ENCODE results near the gene P2RX1.

P2RX1 gene

DNA sequence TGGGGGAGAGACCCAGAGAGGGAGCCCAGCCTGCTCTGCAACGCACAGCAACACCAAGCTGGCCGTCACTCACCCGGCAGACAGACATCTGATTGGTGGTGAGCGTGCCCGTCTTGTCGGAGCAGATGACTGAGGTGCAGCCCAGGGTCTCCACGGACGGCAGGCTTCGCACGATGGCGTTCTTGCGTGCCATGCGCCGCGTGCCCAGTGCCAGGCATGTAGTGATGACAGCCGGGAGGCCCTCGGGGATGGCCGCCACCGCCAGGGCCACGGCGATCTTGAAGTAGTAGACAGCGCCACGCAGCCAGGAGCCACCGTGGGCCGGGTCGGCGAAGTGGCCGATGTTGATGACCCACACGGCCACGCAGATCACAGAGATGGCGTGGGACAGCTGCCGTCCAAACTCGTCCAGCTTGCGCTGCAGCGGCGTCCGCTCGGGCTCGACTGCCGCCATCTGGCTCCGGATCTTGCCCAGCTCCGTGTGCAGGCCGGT lies 31.1 kb upstream of the P2RX1 start:
- Mint-ChIP-seq H3K27me3 (no peaks in the 10 kb centered on the region), H3K4me1 (peaks cover 14% of the 10 kb centered on the region), H3K9me3 (no peaks in the 10 kb centered on the region), H3K4me3 (no peak overlapping the region), H3K27ac (ENCODE audit: low read depth) (no peak overlapping the region), H3K36me3 (ENCODE audit: insufficient read depth) (peaks cover 63% of the 10 kb centered on the region)
- DNase-seq (ENCODE audit: low spot score in 2 of 2) (no peak), ATAC-seq (replicated peaks; ENCODE audit: extremely low read depth, poor library complexity, severe bottlenecking) (no peak)

DNA sequence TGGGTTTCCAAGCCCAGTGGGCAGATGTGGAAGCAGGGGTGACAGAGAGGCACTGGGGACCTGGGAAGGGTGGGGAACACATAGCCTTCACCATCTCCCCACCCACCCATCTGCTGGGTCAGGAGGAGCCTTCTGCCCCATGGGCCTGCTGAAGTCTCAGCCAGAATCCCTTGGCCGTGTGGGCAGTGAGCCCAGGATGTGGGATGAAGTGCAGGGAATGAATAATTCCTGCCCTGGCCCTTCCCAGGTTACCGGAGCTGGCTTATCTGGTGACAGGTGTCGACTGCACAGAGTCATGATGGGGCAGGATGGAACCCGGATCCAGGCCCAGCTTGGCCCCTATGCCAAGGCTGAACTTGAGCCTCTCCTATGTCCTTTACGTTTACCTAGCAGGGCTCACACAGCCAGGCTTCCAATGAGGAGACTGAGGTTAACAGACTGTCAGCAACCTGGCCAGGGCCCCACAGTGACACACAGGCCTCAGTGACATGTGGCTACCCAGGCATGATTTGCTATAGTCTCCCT lies 30.5 kb upstream of the P2RX1 start:
- Mint-ChIP-seq H3K4me1 (peaks cover 14% of the 10 kb centered on the region), H3K9me3 (no peaks in the 10 kb centered on the region), H3K4me3 (no peak overlapping the region), H3K36me3 (ENCODE audit: insufficient read depth) (peaks cover 62% of the 10 kb centered on the region), H3K27ac (ENCODE audit: low read depth) (no peak overlapping the region), H3K27me3 (no peaks in the 10 kb centered on the region)
- no peak for ATAC-seq (replicated peaks; ENCODE audit: extremely low read depth, poor library complexity, severe bottlenecking)
- no peak for DNase-seq (ENCODE audit: low spot score in 2 of 2)

DNA sequence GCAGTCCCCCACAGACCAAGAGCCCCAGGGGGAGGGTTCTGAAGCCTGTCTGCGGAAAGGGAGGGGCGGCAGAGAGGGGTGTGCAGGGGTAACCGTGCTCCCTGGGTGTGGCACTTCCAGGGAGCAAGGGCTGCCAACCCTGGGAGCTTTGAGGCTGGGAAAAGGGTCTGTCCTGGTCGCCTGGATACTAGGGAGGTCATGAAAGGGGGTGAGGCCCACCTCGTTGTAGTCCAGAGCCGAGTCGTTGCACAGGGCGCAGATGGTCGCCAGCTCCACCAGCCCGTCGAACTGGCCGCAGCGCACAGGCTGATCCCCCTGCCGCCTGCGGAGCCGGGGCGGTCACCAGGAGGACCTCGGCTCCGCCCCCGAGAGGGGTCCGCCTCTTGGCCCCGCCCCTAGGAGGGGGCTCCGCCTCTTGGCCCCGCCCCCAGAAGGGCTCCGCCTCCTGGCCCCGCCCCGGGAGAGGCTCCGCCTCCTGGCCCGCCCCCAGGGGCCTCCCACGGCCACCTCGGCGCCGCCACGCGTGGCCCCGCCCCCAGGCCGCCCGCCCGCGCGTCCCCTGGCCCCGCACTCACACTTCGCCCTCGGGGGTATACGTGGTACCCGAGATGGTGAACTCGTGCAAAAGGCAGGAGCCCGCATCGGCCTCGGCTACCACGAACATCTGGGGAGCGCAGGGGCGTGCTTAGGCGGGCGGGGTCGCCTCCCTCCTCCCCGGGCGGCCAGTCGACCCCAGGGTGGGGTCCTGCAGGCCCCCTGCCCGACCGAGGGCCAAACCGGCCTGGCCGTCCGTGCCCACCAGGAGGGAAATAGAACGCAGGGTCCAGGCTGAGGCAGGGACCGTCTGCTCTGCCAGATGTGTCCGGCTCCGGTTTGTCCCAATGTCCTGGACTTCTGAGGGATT lies 28.5 kb upstream of the P2RX1 start:
- peaks cover 66% of the 10 kb centered on the region for H3K36me3 Mint-ChIP-seq (ENCODE audit: insufficient read depth)
- no peak overlapping the region for H3K4me3 Mint-ChIP-seq
- H3K27me3 Mint-ChIP-seq = no peaks in the 10 kb centered on the region
- peaks cover 14% of the 10 kb centered on the region for H3K4me1 Mint-ChIP-seq
- H3K27ac Mint-ChIP-seq (ENCODE audit: low read depth) = peak overlapping the region; percentile 48
- ATAC-seq (replicated peaks; ENCODE audit: extremely low read depth, poor library complexity, severe bottlenecking) = peak; percentile 54
- DNase-seq (ENCODE audit: low spot score in 2 of 2) = peak; percentile 21 to 31
- no peaks in the 10 kb centered on the region for H3K9me3 Mint-ChIP-seq

DNA sequence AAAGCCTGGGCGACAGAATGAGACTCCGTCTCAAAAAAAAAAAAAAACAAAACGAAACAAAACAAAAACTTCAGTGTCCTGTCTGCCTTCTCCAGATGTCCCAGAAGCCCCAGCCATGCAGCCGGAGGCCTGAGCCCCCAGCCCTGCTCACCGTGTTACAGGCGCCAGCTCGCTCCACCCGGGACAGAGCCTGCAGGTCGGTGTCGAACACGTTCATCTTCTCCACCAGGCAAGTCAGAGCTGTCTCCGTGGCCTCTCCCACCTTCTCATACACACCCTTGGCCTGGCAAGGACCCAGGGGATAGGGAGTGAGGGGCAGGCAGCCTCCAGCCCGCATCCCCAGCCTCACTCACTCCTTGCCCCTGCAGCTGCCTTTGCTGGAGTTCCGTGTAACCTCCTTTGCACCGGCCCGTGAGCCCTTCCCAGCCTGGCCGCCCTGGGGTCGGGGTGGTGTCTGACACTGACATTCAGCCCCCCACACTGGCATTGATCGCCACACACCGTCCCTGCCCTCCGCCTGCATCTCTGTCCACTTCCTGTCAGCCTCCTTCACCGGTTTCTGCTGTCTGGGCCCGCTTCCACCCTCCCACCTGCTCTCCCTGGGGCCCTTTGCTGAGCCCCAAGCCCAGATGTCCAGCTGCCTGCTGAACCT lies 27.1 kb upstream of the P2RX1 start:
- Mint-ChIP-seq H3K9me3 (no peaks in the 10 kb centered on the region), H3K27ac (ENCODE audit: low read depth) (no peak overlapping the region), H3K4me3 (no peak overlapping the region), H3K36me3 (ENCODE audit: insufficient read depth) (peaks cover 63% of the 10 kb centered on the region), H3K4me1 (peaks cover 14% of the 10 kb centered on the region), H3K27me3 (no peaks in the 10 kb centered on the region)
- DNase-seq (ENCODE audit: low spot score in 2 of 2) (no peak), ATAC-seq (replicated peaks; ENCODE audit: extremely low read depth, poor library complexity, severe bottlenecking) (no peak)

DNA sequence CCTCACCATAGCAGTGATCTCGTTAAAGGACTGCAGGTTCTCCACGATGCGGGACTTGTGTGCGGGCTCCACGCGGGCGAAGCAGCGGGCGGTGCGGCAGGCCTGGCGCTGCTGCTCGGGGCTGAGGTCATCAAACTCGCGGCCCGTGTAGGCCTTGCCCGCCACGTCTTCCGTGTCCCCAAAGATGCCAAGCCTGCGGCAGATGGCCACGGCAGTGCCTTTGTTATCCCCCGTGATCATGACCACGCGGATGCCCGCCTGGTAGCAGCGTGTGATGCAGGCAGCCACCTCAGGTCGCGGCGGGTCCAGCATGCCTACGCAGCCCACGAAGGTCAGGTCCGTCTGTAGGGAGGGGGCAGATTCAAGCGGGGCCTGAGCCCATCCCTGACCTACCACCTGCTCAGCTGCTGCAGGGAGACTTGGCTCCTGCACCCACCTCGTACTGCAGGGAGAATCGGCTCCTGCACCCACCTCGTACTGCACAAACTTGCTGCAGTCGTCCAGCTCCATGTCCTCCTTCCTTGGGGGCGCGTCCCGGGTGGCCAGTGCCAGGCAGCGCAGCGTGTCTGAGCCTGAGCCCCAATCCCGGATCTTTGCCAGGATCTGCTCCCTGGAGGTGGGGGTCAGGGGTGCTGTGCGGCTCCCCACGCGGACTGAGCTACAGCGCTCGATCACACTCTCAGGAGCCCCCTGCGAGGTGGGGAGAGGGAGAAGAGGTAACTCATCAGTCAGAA lies 24.9 kb upstream of the P2RX1 start:
- no peaks in the 10 kb centered on the region for H3K27me3 Mint-ChIP-seq
- ATAC-seq (replicated peaks; ENCODE audit: extremely low read depth, poor library complexity, severe bottlenecking) = no peak
- DNase-seq (ENCODE audit: low spot score in 2 of 2) = no peak
- H3K4me1 Mint-ChIP-seq = peaks cover 28% of the 10 kb centered on the region
- no peak overlapping the region for H3K4me3 Mint-ChIP-seq
- no peak overlapping the region for H3K27ac Mint-ChIP-seq (ENCODE audit: low read depth)
- H3K9me3 Mint-ChIP-seq = no peaks in the 10 kb centered on the region
- H3K36me3 Mint-ChIP-seq (ENCODE audit: insufficient read depth) = peaks cover 70% of the 10 kb centered on the region

DNA sequence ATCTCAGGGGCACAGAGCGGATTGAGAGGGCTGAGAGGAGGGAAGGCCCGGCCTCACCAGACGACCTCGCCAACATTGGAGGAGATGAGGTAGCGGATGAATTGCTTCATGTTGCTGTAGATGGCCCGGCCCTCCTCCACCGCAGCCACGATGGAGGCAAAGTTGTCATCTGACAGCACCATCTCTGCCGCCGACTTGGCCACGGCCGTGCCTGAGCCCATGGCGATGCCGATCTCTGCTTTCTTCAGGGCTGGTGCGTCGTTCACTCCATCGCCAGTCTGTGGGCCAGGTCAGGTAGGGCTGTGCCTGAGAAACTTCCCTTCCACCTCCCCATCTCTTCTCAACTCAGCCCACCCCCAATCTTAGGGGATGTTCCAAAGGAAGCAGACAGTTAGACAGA lies 21.1 kb upstream of the P2RX1 start:
- no peaks in the 10 kb centered on the region for H3K9me3 Mint-ChIP-seq
- peaks cover 14% of the 10 kb centered on the region for H3K4me1 Mint-ChIP-seq
- peaks cover 70% of the 10 kb centered on the region for H3K36me3 Mint-ChIP-seq (ENCODE audit: insufficient read depth)
- DNase-seq (ENCODE audit: low spot score in 2 of 2) = no peak
- no peak overlapping the region for H3K27ac Mint-ChIP-seq (ENCODE audit: low read depth)
- no peaks in the 10 kb centered on the region for H3K27me3 Mint-ChIP-seq
- ATAC-seq (replicated peaks; ENCODE audit: extremely low read depth, poor library complexity, severe bottlenecking) = no peak
- no peak overlapping the region for H3K4me3 Mint-ChIP-seq

DNA sequence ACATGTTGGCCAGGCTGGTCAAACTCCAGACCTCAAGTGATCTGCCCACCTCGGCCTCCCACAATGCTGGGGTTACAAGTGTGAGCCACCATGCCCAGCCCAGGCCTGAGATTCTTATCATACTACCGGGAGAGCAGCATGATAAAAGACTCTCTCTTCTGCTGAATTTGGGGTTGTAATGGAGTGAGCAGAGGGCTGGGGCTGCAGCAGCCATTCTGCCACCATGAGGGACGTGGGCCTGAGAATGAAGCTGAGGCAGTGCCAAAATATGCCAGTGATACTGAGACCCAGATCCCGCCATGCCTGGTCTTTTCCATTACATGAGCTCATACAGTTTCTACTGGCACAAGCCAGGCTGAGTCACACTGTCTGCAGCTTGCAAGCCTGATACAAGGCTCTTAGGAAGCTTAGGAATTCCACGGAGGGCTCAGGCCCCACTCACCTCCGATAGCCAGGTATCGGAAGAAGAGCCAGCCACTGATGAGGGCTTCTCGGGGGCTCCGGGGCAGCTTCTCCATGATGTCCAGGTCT lies 19.6 kb upstream of the P2RX1 start:
- ATAC-seq (replicated peaks; ENCODE audit: extremely low read depth, poor library complexity, severe bottlenecking) (no peak), DNase-seq (ENCODE audit: low spot score in 2 of 2) (no peak)
- Mint-ChIP-seq H3K36me3 (ENCODE audit: insufficient read depth) (peaks cover 66% of the 10 kb centered on the region), H3K27me3 (no peaks in the 10 kb centered on the region), H3K9me3 (no peaks in the 10 kb centered on the region), H3K4me3 (no peak overlapping the region), H3K27ac (ENCODE audit: low read depth) (no peak overlapping the region), H3K4me1 (peaks cover 14% of the 10 kb centered on the region)

DNA sequence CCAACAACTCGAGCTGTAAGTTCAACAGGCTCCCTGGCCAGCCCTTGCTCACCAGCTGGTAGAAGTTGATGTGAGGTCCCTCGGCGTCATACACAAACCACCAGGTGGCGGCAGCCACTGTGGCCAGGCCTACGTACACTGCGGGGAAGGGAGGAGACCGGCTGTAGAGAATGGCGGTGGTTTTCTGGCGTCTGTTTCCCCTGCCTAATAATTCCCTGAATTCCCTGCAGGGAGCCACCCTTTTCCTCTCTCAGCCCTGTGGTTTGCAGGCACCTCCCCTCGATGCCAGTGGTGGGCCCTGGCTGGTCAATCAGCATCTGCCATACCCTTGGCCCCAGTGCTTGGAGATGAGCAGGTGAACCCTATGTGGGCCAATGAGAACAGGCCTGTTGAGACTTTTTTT lies 18.9 kb upstream of the P2RX1 start:
- no peak overlapping the region for H3K27ac Mint-ChIP-seq (ENCODE audit: low read depth)
- H3K36me3 Mint-ChIP-seq (ENCODE audit: insufficient read depth) = peaks cover 65% of the 10 kb centered on the region
- peaks cover 14% of the 10 kb centered on the region for H3K4me1 Mint-ChIP-seq
- DNase-seq (ENCODE audit: low spot score in 2 of 2) (no peak), ATAC-seq (replicated peaks; ENCODE audit: extremely low read depth, poor library complexity, severe bottlenecking) (no peak)
- H3K4me3 Mint-ChIP-seq = no peak overlapping the region
- no peaks in the 10 kb centered on the region for H3K9me3 Mint-ChIP-seq
- no peaks in the 10 kb centered on the region for H3K27me3 Mint-ChIP-seq

DNA sequence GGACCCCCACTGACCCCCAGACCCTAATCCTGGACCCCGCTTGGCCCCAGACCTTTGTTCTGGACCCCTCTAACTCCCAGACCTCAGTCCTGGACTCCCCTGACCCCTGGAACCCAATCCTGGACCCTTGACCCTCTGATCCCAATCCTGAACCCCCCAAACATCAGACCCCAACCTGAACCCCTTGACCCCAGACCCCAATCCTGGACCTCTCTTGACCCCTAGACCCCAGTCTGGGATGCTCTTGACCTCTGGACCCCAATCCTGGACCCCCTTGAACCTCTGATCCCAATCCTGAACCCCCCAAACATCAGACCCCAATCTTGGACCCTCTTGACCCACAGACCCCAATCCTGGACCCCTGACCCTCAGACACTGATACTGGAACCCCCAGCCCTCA lies 13.5 kb upstream of the P2RX1 start:
- Mint-ChIP-seq H3K4me1 (no peaks in the 10 kb centered on the region), H3K27ac (ENCODE audit: low read depth) (no peak overlapping the region), H3K4me3 (no peak overlapping the region), H3K36me3 (ENCODE audit: insufficient read depth) (peaks cover 36% of the 10 kb centered on the region), H3K9me3 (no peaks in the 10 kb centered on the region), H3K27me3 (no peaks in the 10 kb centered on the region)
- ATAC-seq (replicated peaks; ENCODE audit: extremely low read depth, poor library complexity, severe bottlenecking) (no peak), DNase-seq (ENCODE audit: low spot score in 2 of 2) (no peak)

DNA sequence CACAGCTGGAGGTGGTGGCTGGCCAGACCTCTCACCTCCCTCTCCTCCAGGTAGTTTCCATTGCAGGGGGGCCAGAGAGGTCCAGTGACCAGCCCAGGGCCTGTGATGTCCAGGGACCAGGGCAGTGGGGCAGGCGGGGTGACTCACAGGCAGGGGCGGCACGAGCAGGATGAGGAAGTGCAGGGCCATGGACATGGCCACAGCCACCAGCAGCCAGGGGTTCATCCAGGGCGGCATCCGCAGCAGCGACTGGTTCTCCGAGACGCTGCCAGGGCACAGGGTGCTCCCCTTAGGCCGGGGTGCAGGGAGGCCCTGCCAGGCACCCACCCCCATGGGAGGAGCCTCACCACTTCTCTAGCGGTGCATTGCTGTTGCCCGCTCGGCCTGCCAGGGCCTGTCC lies 12.9 kb upstream of the P2RX1 start:
- Mint-ChIP-seq H3K4me1 (no peaks in the 10 kb centered on the region), H3K9me3 (no peaks in the 10 kb centered on the region), H3K36me3 (ENCODE audit: insufficient read depth) (peaks cover 35% of the 10 kb centered on the region), H3K27ac (ENCODE audit: low read depth) (no peak overlapping the region), H3K4me3 (no peak overlapping the region), H3K27me3 (no peaks in the 10 kb centered on the region)
- ATAC-seq (replicated peaks; ENCODE audit: extremely low read depth, poor library complexity, severe bottlenecking) = no peak
- DNase-seq (ENCODE audit: low spot score in 2 of 2) = no peak

DNA sequence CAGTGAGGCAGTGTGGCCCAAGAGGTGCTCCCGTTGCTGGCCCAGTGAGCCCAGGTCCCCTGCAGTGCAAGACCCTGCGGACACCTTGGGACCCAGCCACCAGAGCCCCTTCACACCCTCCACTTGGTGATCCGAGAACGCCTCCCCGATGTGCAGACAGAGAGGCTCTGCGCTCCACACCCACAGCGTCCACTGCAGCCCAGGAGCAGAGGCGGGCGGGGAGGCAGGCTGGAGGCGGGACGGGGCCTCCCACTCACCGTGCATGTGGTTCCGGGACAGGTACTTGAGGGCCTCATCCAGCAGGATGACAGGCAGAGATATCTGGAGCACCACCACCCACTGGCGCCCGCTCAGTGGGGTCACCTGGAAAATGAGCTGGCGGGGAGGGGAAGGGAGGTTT lies 12.1 kb upstream of the P2RX1 start:
- Mint-ChIP-seq H3K27ac (ENCODE audit: low read depth) (no peak overlapping the region), H3K36me3 (ENCODE audit: insufficient read depth) (peaks cover 33% of the 10 kb centered on the region), H3K27me3 (no peaks in the 10 kb centered on the region)

DNA sequence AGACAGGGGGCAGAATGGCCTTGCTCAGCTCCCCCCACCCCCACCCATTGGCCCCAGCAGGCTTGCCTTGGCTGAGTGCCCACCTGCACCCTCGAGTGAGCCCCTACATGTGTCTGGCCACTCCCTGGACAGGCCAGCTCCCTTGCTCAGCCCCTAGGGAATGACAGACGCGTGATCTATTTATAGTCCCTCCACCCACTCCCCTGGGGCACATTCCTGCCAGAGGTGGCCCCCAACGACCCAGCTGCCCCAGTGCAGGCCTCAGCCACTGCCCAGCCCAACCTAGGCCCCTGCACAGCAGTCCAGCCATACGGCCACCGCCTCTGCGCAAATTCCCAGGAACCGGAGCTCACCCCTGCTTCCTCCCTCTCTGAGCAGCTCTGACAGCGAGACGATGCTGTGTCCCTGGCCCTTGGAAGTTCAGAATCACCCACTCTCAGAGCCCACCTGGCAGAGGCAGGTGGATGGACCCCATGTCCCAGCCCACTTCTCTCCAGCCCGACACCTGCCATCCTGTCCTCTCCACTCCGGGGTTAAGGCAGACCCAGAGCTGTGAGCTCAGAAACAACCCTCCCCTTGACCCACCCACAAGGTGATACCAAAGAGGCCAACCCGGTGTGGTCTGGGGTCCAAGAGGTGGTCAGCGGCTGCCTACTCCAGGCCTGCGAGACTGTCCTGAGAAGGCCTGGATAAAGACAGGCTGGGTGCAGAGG lies 11.5 kb upstream of the P2RX1 start:
- DNase-seq (ENCODE audit: low spot score in 2 of 2) (no peak), ATAC-seq (replicated peaks; ENCODE audit: extremely low read depth, poor library complexity, severe bottlenecking) (no peak)
- Mint-ChIP-seq H3K4me1 (peaks cover 3% of the 10 kb centered on the region), H3K36me3 (ENCODE audit: insufficient read depth) (peaks cover 36% of the 10 kb centered on the region), H3K27me3 (no peaks in the 10 kb centered on the region), H3K27ac (ENCODE audit: low read depth) (no peak overlapping the region), H3K4me3 (no peak overlapping the region), H3K9me3 (no peaks in the 10 kb centered on the region)

More for the DNA sequence above, 12.1 kb upstream of the P2RX1 start:
- Mint-ChIP-seq H3K9me3 (no peaks in the 10 kb centered on the region), H3K4me1 (no peaks in the 10 kb centered on the region), H3K4me3 (no peak overlapping the region)
- no peak for ATAC-seq (replicated peaks; ENCODE audit: extremely low read depth, poor library complexity, severe bottlenecking)
- DNase-seq (ENCODE audit: low spot score in 2 of 2) = no peak
